Endothelial cell of umbilical vein (primary cell): ENCODE results near the gene PKDREJ. TPM values are rescaled to one million over a fixed set of nuclear protein-coding genes. Genes with fewer than 3 reads are reported as not detected.

ENCODE experiments used
- BruUV-seq: library from RNA; stranded (reverse); fragments of 400-500 nt; replicated peaks from 2 replicates; lab custom pipeline; 2021; lab: Mats Ljungman, UMichigan
- CTCF ChIA-PET: fragments of 300-600, 350-600 bp; sonication (Branson Sonifier 250); formaldehyde crosslinking; loops from one replicate; lab custom pipeline; 2021; ENCODE audit warnings: antibody characterized with exemption, inconsistent platforms; lab: Charles Lee
- POLR2A ChIA-PET: fragments of 300-600, 350-600 bp; sonication (Branson Sonifier 250); formaldehyde crosslinking; loops from one replicate; lab custom pipeline; 2021; ENCODE audit warnings: antibody characterized with exemption, inconsistent platforms; lab: Charles Lee
- DNase-seq: peaks from one replicate; pipeline ENCODE4 v3.0.0-alpha.2; 2011; ENCODE audit warnings: low read depth, low spot score
- FAIRE-seq: peaks from 2 replicates; lab custom pipeline; 2011; peaks lifted over from hg19 to GRCh38; lab: Jason Lieb, UNC
- H2AFZ ChIP-seq: 2 replicates; pipeline ENCODE4 v1.6.0; 2012; ENCODE audit warnings: low read depth, low read length, control low read depth, inconsistent platforms
- H3K27ac ChIP-seq: 2 replicates; pipeline ENCODE4 v1.5.1; 2011; ENCODE audit warnings: low read depth, mild to moderate bottlenecking, control low read depth, low read length, moderate library complexity; ENCODE audit not compliant: insufficient read depth
- H3K27me3 ChIP-seq, 2 experiments: 2 replicates each; pipeline versions ENCODE4 v1.6.0 to v1.6.1; 2011; ENCODE audit warnings: low read length in 2 of 2, mixed read lengths in 1 of 2; ENCODE audit not compliant: control insufficient read depth in 2 of 2, insufficient read depth in 2 of 2
- H3K36me3 ChIP-seq, 2 experiments: 2 replicates in 1 of 2; 3 replicates in 1 of 2; pipeline ENCODE4 v1.5.1; 2011; ENCODE audit warnings: low read length in 2 of 2, mild to moderate bottlenecking in 1 of 2, moderate library complexity in 1 of 2; ENCODE audit not compliant: control insufficient read depth in 2 of 2, insufficient read depth in 2 of 2; ENCODE audit errors: extremely low read depth in 1 of 2
- H3K4me1 ChIP-seq: 3 replicates; pipeline ENCODE4 v1.5.1; 2011; ENCODE audit warnings: mild to moderate bottlenecking, low read length; ENCODE audit not compliant: control insufficient read depth, insufficient read depth; ENCODE audit errors: extremely low read depth
- H3K4me2 ChIP-seq: 2 replicates; pipeline ENCODE4 v1.6.1; 2011; ENCODE audit warnings: low read length, control low read depth, mixed read lengths; ENCODE audit not compliant: insufficient read depth
- H3K4me3 ChIP-seq, 3 experiments: fragments of 200-600 bp in 1 of 3; sonication (generic), shearing (Covaris generic) in 1 of 3; replicated peaks in 1 of 3; 2 replicates each; pipeline ENCODE4 v1.5.1; 2011 to 2016; ENCODE audit warnings: control low read depth in 3 of 3, low read length in 3 of 3, mild to moderate bottlenecking in 2 of 3, inconsistent platforms in 1 of 3, low read depth in 1 of 3, moderate library complexity in 1 of 3; ENCODE audit not compliant: insufficient read depth in 1 of 3
- H3K79me2 ChIP-seq: 2 replicates; pipeline ENCODE4 v1.6.0; 2012; ENCODE audit warnings: low read length, inconsistent platforms; ENCODE audit not compliant: control insufficient read depth, insufficient read depth
- H3K9ac ChIP-seq: replicated peaks from 2 replicates; pipeline ENCODE3; 2011; ENCODE audit warnings: low read length, control low read depth; ENCODE audit not compliant: insufficient read depth; ENCODE audit errors: extremely low read depth
- H3K9me1 ChIP-seq: replicated peaks from 3 replicates; pipeline ENCODE4 v1.6.0; 2011; ENCODE audit warnings: mild to moderate bottlenecking, low read length; ENCODE audit not compliant: control insufficient read depth, insufficient read depth; ENCODE audit errors: extremely low read depth
- H3K9me3 ChIP-seq: replicated peaks from 2 replicates; pipeline ENCODE4 v1.5.1; 2012; ENCODE audit warnings: low read length, inconsistent platforms; ENCODE audit not compliant: control insufficient read depth, insufficient read depth
- H4K20me1 ChIP-seq: replicated peaks from 2 replicates; pipeline ENCODE3; 2011; ENCODE audit warnings: mild to moderate bottlenecking, low read length; ENCODE audit not compliant: control insufficient read depth, insufficient read depth; ENCODE audit errors: extremely low read depth
- EZH2 ChIP-seq: IDR thresholded peaks from 2 replicates; pipeline ENCODE4 v1.6.1; 2012; ENCODE audit warnings: borderline replicate concordance, low read depth, mild to moderate bottlenecking, moderate library complexity, low read length, inconsistent platforms; ENCODE audit not compliant: severe bottlenecking
- FOS ChIP-seq: IDR thresholded peaks from 2 replicates; pipeline ENCODE4 v1.6.1; 2011; ENCODE audit warnings: mild to moderate bottlenecking, low read length, moderate library complexity, borderline replicate concordance; ENCODE audit not compliant: insufficient read depth
- GATA2 ChIP-seq: IDR thresholded peaks from 2 replicates; pipeline ENCODE4 v1.7.0; 2011; ENCODE audit warnings: low read depth, mild to moderate bottlenecking, moderate library complexity, mixed read lengths, low read length; ENCODE audit not compliant: insufficient read length, insufficient read depth
- JUN ChIP-seq: IDR thresholded peaks from 2 replicates; pipeline ENCODE4 v1.6.1; 2011; ENCODE audit warnings: borderline replicate concordance, low read depth; ENCODE audit not compliant: insufficient read length, insufficient read depth
- MYC ChIP-seq: IDR thresholded peaks from one replicate; pipeline ENCODE4 v1.6.1; 2011; ENCODE audit warnings: mild to moderate bottlenecking, low read depth, low read length
- POLR2A ChIP-seq: IDR thresholded peaks from 2 replicates; pipeline ENCODE4 v1.6.1; 2012; ENCODE audit warnings: low read depth, mild to moderate bottlenecking, control low read depth, low read length
- POLR2AphosphoS5 ChIP-seq: IDR thresholded peaks from 2 replicates; pipeline ENCODE4 v1.6.1; 2012; ENCODE audit warnings: low read depth, mild to moderate bottlenecking, control low read depth, low read length, moderate library complexity; ENCODE audit not compliant: insufficient read depth
- dilution Hi-C: fragments of 300-500 bp; cut with MboI; formaldehyde crosslinking; loops from one replicate; pipeline ENCODE4 v1.15.0; 2019; ENCODE audit warnings: low sequenced_read_pairs; ENCODE audit not compliant: extremely low pct_ligation_motif_present
- intact Hi-C: fragments of 100-400 bp; cut with micrococcal nuclease; formaldehyde crosslinking; loops from one replicate; pipeline ENCODE4 v1.10.0; 2022
- polyA plus RNA-seq, 4 experiments: library from polyadenylated mRNA; depleted of rRNA in 3 of 4; stranded (reverse) in 3 of 4; unstranded in 1 of 4; fragments of >200 nt; gene quantifications; 2 replicates each; pipeline versions ENCODE4 v1.2.1 to v1.2.3, GENCODE V29; 2011 to 2012; ENCODE audit warnings: missing spikeins in 1 of 4
- total RNA-seq: library from RNA; stranded (reverse); gene quantifications from 2 replicates; pipeline ENCODE4 v1.2.3, GENCODE V29; 2021
- TF ChIP-seq, protein P1 (sequence below): IDR thresholded peaks from 2 replicates; pipeline ENCODE4 v1.6.1; 2011; ENCODE audit not compliant: insufficient read depth, insufficient read length
- TF ChIP-seq, protein P2 (sequence below), 2 donors: IDR thresholded peaks; 1 replicate in 1 of 2; 2 replicates in 1 of 2; pipeline ENCODE4 v1.5.1; 2011; ENCODE audit warnings: low read length in 2 of 2, mild to moderate bottlenecking in 2 of 2, moderate library complexity in 2 of 2, control low read depth in 1 of 2, inconsistent platforms in 1 of 2, low read depth in 1 of 2; ENCODE audit not compliant: insufficient read depth in 1 of 2; ENCODE audit errors: extremely low read depth in 1 of 2

The PKDREJ gene
- total and polyA plus RNA-seq, 2 donors (not counting 3 experiments of a cell fraction or from before 2014, with no cell fraction given) = not detected

DNA sequence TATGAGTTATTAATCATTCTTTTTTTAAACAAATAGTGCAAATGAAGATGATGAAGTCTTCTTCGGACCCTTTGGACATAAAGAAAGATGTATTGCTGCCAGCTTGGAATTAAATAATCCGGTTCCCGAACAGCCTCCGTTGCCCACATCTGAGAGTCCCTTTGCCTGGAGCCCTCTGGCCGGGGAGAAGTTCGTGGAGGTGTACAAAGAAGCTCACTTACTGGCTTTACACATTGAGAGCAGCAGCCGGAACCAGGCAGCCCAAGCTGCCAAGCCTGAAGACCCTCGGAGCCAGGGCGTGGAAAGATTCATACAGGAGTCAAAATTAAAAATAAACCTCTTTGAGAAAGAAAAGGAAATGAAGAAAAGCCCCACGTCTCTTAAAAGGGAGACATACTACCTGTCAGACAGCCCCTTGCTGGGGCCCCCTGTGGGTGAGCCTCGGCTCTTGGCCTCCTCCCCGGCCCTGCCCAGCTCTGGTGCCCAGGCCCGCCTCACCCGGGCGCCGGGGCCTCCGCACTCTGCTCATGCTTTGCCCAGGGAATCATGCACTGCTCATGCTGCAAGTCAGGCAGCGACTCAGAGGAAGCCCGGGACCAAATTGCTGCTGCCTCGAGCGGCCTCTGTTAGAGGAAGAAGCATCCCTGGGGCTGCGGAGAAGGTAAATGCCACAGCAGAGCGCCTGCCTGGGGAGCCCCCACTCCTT is 45.3 kb upstream of the PKDREJ start:
- H4K20me1 ChIP-seq = no peaks in the 10 kb centered on the region
- H3K36me3 ChIP-seq = peaks cover 0 to 6% of the 10 kb centered on the region in 2 experiments
- intact Hi-C loops (no loop called here), dilution Hi-C loops (no loop called here)
- H3K9ac ChIP-seq = no peak overlapping the region
- no peak overlapping the region for H3K27ac ChIP-seq
- peaks cover 6% of the 10 kb centered on the region for H3K4me1 ChIP-seq
- ChIA-PET CTCF (interaction anchor here (1.9 to 2.7 kb wide), 2 partner anchors 10 to 187 kb away, joined by 4 to 9 read pairs; no protein-coding TSS in a partner anchor), POLR2A (no interaction called here)
- no peaks in the 10 kb centered on the region for H3K9me1 ChIP-seq
- no peaks in the 10 kb centered on the region for H3K9me3 ChIP-seq
- no peak overlapping the region for H3K4me2 ChIP-seq
- no peak overlapping the region for H3K4me3 ChIP-seq
- H3K79me2 ChIP-seq = peaks cover 72% of the 10 kb centered on the region
- TSS peak; percentile 51 for BruUV-seq
- H2AFZ ChIP-seq = no peak overlapping the region
- FAIRE-seq = no peak
- TF ChIP-seq GATA2 = no peak
- no peak for TF ChIP-seq POLR2A
- TF ChIP-seq, protein P1, sequence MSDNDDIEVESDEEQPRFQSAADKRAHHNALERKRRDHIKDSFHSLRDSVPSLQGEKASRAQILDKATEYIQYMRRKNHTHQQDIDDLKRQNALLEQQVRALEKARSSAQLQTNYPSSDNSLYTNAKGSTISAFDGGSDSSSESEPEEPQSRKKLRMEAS = no peak
- no peak for TF ChIP-seq FOS
- no peak for TF ChIP-seq POLR2AphosphoS5
- TF ChIP-seq, protein P2, sequence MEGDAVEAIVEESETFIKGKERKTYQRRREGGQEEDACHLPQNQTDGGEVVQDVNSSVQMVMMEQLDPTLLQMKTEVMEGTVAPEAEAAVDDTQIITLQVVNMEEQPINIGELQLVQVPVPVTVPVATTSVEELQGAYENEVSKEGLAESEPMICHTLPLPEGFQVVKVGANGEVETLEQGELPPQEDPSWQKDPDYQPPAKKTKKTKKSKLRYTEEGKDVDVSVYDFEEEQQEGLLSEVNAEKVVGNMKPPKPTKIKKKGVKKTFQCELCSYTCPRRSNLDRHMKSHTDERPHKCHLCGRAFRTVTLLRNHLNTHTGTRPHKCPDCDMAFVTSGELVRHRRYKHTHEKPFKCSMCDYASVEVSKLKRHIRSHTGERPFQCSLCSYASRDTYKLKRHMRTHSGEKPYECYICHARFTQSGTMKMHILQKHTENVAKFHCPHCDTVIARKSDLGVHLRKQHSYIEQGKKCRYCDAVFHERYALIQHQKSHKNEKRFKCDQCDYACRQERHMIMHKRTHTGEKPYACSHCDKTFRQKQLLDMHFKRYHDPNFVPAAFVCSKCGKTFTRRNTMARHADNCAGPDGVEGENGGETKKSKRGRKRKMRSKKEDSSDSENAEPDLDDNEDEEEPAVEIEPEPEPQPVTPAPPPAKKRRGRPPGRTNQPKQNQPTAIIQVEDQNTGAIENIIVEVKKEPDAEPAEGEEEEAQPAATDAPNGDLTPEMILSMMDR (IDR thresholded peaks at IDR 0.05; ENCODE audit: extremely low read depth in 1 of 2, insufficient read depth in 1 of 2, low read depth in 1 of 2, low read length in 2 of 2) = no peak
- no peak for TF ChIP-seq EZH2
- TF ChIP-seq MYC = no peak
- no peak for TF ChIP-seq JUN
- DNase-seq = no peak
- H3K27me3 ChIP-seq = no peaks in the 10 kb centered on the region
